AG04449 (cell line): Measurements from ENCODE around the gene ZNF391.

Experiments
- CTCF ChIA-PET: fragments of 350-600 bp; formaldehyde crosslinking; extraction: SDS; loops from one replicate; lab custom pipeline; 2021; ENCODE audit warnings: antibody characterized with exemption; lab: Yijun Ruan, JAX
- POLR2A ChIA-PET: fragments of 400-600, 350-600 bp; formaldehyde crosslinking; extraction: SDS; loops from one replicate; lab custom pipeline; 2020; ENCODE audit warnings: antibody characterized with exemption, inconsistent platforms; lab: Yijun Ruan, JAX
- DNase-seq: peaks from one replicate; pipeline ENCODE4 v3.0.0-alpha.2; 2010; ENCODE audit warnings: low read depth, low spot score
- H3K4me3 ChIP-seq: 2 replicates; pipeline ENCODE4 v1.5.1; 2011; ENCODE audit warnings: low read depth, mild to moderate bottlenecking, control low read depth, low read length
- CTCF ChIP-seq: IDR thresholded peaks from one replicate; pipeline ENCODE4 v1.5.1; 2011; ENCODE audit warnings: mild to moderate bottlenecking, moderate library complexity, low read length, control low read depth, inconsistent platforms; ENCODE audit not compliant: insufficient read depth; ENCODE audit errors: missing control alignments

Gene ZNF391

GRCh38 chr6:27433714-27434113, 45.2 kb downstream of the ZNF391 start:
- TF ChIP-seq CTCF: no peak
- no peak overlapping the region for H3K4me3 ChIP-seq
- CTCF ChIA-PET: no interaction called here
- DNase-seq: no peak
- POLR2A ChIA-PET: no interaction called here

GRCh38 chr6:27439371-27439770, 50.8 kb downstream of the ZNF391 start:
- H3K4me3 ChIP-seq: no peak overlapping the region
- TF ChIP-seq CTCF: no peak
- ChIA-PET POLR2A (no interaction called here), CTCF (no interaction called here)
- DNase-seq: no peak

GRCh38 chr6:27441001-27441400, 52.4 kb downstream of the ZNF391 start:
- DNase-seq: no peak
- ChIA-PET CTCF (no interaction called here), POLR2A (no interaction called here)
- H3K4me3 ChIP-seq: no peak overlapping the region
- TF ChIP-seq CTCF: no peak

- ChIA-PET CTCF (interaction anchor here (0.7 kb wide), 1 partner anchor 375 kb away, joined by 3 read pairs; no protein-coding TSS in a partner anchor), POLR2A (no interaction called here)
- no peak overlapping the region for H3K4me3 ChIP-seq
- DNase-seq: no peak
- no peak for TF ChIP-seq CTCF
Observed at GRCh38 chr6:27442932-27443331, 54.4 kb downstream of the ZNF391 start.

- CTCF ChIA-PET: no interaction called here
- no peak for DNase-seq
- POLR2A ChIA-PET: no interaction called here
- no peak for TF ChIP-seq CTCF
- no peak overlapping the region for H3K4me3 ChIP-seq
Observed at GRCh38 chr6:27448456-27448855, 59.9 kb downstream of the ZNF391 start.

GRCh38 chr6:27451660-27452390, 63.3 kb downstream of the ZNF391 start:
- DNase-seq: no peak
- CTCF ChIA-PET: no interaction called here
- H3K4me3 ChIP-seq: no peak overlapping the region
- POLR2A ChIA-PET: no interaction called here
- no peak for TF ChIP-seq CTCF
